ENCODE results near the gene NKD1. TPM values are rescaled to one million over a fixed set of nuclear protein-coding genes. Genes with fewer than 3 reads are reported as not detected.

Gene NKD1
- total RNA-seq, 2 donors from 2014 or later = 7.0 to 13.8 TPM

GRCh38 chr16:50566014-50566962 lies 18.1 kb downstream of the NKD1 start:
- 71% methylated on average over 7 of the region's 7 CpGs for WGBS
- Histone ChIP-seq H3K4me3 (no peak overlapping the region), H3K9me3 (no peaks in the 10 kb centered on the region), H3K4me1 (replicated peaks) (no peaks in the 10 kb centered on the region), H3K36me3 (no peaks in the 10 kb centered on the region), H3K27ac (no peak overlapping the region), H3K27me3 (replicated peaks; ENCODE audit: insufficient read depth) (no peaks in the 10 kb centered on the region)
- intact Hi-C loops (cut with DNase I) = no loop called here
- TF ChIP-seq CTCF (IDR thresholded peaks at IDR 0.05) (no peak), POLR2A (IDR thresholded peaks at IDR 0.05) (no peak), POLR2AphosphoS5 (IDR thresholded peaks at IDR 0.05) (no peak)
- DNase-seq (ENCODE audit: low spot score) = no peak

GRCh38 chr16:50567651-50568050 lies 19.5 kb downstream of the NKD1 start:
- no peak overlapping the region for H3K4me3 ChIP-seq
- no peak for DNase-seq (ENCODE audit: low spot score)
- no peaks in the 10 kb centered on the region for H3K9me3 ChIP-seq
- no peaks in the 10 kb centered on the region for H3K4me1 ChIP-seq (replicated peaks)
- no peak for TF ChIP-seq CTCF (IDR thresholded peaks at IDR 0.05)
- no peak for TF ChIP-seq POLR2AphosphoS5 (IDR thresholded peaks at IDR 0.05)
- TF ChIP-seq POLR2A (IDR thresholded peaks at IDR 0.05) = no peak
- intact Hi-C loops (cut with DNase I) = no loop called here
- no peaks in the 10 kb centered on the region for H3K36me3 ChIP-seq
- H3K27me3 ChIP-seq (replicated peaks; ENCODE audit: insufficient read depth) = no peaks in the 10 kb centered on the region
- no peak overlapping the region for H3K27ac ChIP-seq
- 29% methylated on average over 5 of the region's 5 CpGs for WGBS

- no peak overlapping the region for H3K27ac ChIP-seq
- H3K4me3 ChIP-seq = no peak overlapping the region
- WGBS = 54% methylated on average over 9 of the region's 9 CpGs
- intact Hi-C loops (cut with DNase I) = no loop called here
- TF ChIP-seq CTCF (IDR thresholded peaks at IDR 0.05) = no peak
- no peak for TF ChIP-seq POLR2AphosphoS5 (IDR thresholded peaks at IDR 0.05)
- no peak for TF ChIP-seq POLR2A (IDR thresholded peaks at IDR 0.05)
- H3K4me1 ChIP-seq (replicated peaks) = no peaks in the 10 kb centered on the region
- H3K36me3 ChIP-seq = no peaks in the 10 kb centered on the region
- H3K9me3 ChIP-seq = no peaks in the 10 kb centered on the region
- H3K27me3 ChIP-seq (replicated peaks; ENCODE audit: insufficient read depth) = no peaks in the 10 kb centered on the region
- no peak for DNase-seq (ENCODE audit: low spot score)
These were observed 20.1 kb downstream of the NKD1 start for GRCh38 chr16:50568187-50568815.

- Histone ChIP-seq H3K9me3 (no peaks in the 10 kb centered on the region), H3K36me3 (no peaks in the 10 kb centered on the region), H3K27ac (no peak overlapping the region), H3K4me3 (no peak overlapping the region), H3K4me1 (replicated peaks) (no peaks in the 10 kb centered on the region), H3K27me3 (replicated peaks; ENCODE audit: insufficient read depth) (no peaks in the 10 kb centered on the region)
- WGBS = 86% methylated on average over 7 of the region's 7 CpGs
- no peak for DNase-seq (ENCODE audit: low spot score)
- intact Hi-C loops (cut with DNase I) = no loop called here
- TF ChIP-seq CTCF (IDR thresholded peaks at IDR 0.05) = no peak
- no peak for TF ChIP-seq POLR2A (IDR thresholded peaks at IDR 0.05)
- TF ChIP-seq POLR2AphosphoS5 (IDR thresholded peaks at IDR 0.05) = no peak
These were observed 22.2 kb downstream of the NKD1 start for GRCh38 chr16:50570354-50570753.
